NCI-H2107 treated with DMSO at 0.1 percent for 48 hours (cell line): ENCODE data around the gene PABPC5.

Experiments
- DNase-seq: peaks from one replicate; lab custom pipeline; 2025; ENCODE audit not compliant: unreplicated experiment; lab: John Stamatoyannopoulos, UW

Gene PABPC5

GRCh38 chrX:91434351-91435168 is at the start of gene PABPC5:
Gene PABPC5, plus strand, starts transcription at chrX:91434839. Its CDS starts 739 bp downstream, at chrX:91435578.
- DNase-seq: no peak

GRCh38 chrX:91389026-91389425 is 45.6 kb upstream of the PABPC5 start:
- DNase-seq: no peak

- DNase-seq: peak; percentile 0
Measured at GRCh38 chrX:91414713-91415112, 19.9 kb upstream of the PABPC5 start.

- no peak for DNase-seq
Measured at GRCh38 chrX:91435395-91435794, 756 bp downstream of the PABPC5 start.
